Thoracic aorta (tissue), 2 donors: Measurements from ENCODE around the gene OR7G3. TPM values are rescaled to one million over a fixed set of nuclear protein-coding genes. Genes with fewer than 3 reads are reported as not detected.

Experiments used
- ATAC-seq: fragments of 150-250 bp; one replicate; pipeline ENCODE4 v1.8.0; 2017; ENCODE audit warnings: low read depth; ENCODE audit not compliant: insufficient number of reproducible peaks, low FRiP score
- DNase-seq: peaks from one replicate; pipeline ENCODE4 v3.0.0-alpha.2; 2020; ENCODE audit warnings: low spot score
- H3K27ac ChIP-seq, 2 donors: fragments of 200-600 bp; sonication (generic); 1 replicate in 1 of 2; 2 replicates in 1 of 2; pipeline ENCODE4 v1.5.1; 2016; ENCODE audit warnings: mild to moderate bottlenecking in 2 of 2, moderate library complexity in 2 of 2
- H3K27me3 ChIP-seq: fragments of 200-600 bp; sonication (generic); replicated peaks from 2 replicates; pipeline ENCODE4 v1.6.0; 2016; ENCODE audit warnings: mild to moderate bottlenecking; ENCODE audit not compliant: insufficient read depth
- H3K36me3 ChIP-seq: fragments of 200-600 bp; sonication (generic); one replicate; pipeline ENCODE4 v1.5.1; 2016
- H3K4me1 ChIP-seq, 2 donors: fragments of 200-600 bp; sonication (generic); 1 replicate in 1 of 2; 2 replicates in 1 of 2; pipeline versions ENCODE4 v1.5.1 to v1.6.0; 2016; ENCODE audit warnings: low read depth in 2 of 2, mild to moderate bottlenecking in 1 of 2; ENCODE audit not compliant: control insufficient read depth in 1 of 2
- H3K4me3 ChIP-seq: fragments of 200-600 bp; sonication (generic); 2 replicates; pipeline ENCODE4 v1.5.1; 2016; ENCODE audit warnings: mild to moderate bottlenecking
- H3K9me3 ChIP-seq: fragments of 200-600 bp; sonication (generic); 2 replicates; pipeline ENCODE4 v1.5.1; 2016
- CTCF ChIP-seq: fragments of 200-600 bp; sonication (generic); IDR thresholded peaks from one replicate; pipeline ENCODE4 v1.5.1; 2019; ENCODE audit warnings: antibody characterized with exemption
- total RNA-seq, 2 donors: library from RNA; depleted of rRNA; stranded (reverse); fragments of >200 nt; gene quantifications; one replicate each; pipeline versions ENCODE4 v1.1.0 to v1.2.3, GENCODE V29; 2016

Gene OR7G3
- total RNA-seq, 2 donors from 2014 or later, result not detected

- Histone ChIP-seq H3K4me1 (no peaks in the 10 kb centered on the region), H3K9me3 (peaks cover 20% of the 10 kb centered on the region), H3K27me3 (no peaks in the 10 kb centered on the region), H3K4me3 (no peak overlapping the region), H3K27ac (no peak overlapping the region), H3K36me3 (peaks cover 78% of the 10 kb centered on the region)
- DNase-seq, result no peak
- no peak for TF ChIP-seq CTCF
- ATAC-seq, result no peak
Measured at GRCh38 chr19:9161427-9161826, 34.7 kb upstream of the OR7G3 start.

- Histone ChIP-seq H3K27me3 (no peaks in the 10 kb centered on the region), H3K27ac (no peak overlapping the region), H3K36me3 (peaks cover 86% of the 10 kb centered on the region), H3K4me1 (no peaks in the 10 kb centered on the region), H3K9me3 (peaks cover 25% of the 10 kb centered on the region), H3K4me3 (no peak overlapping the region)
- DNase-seq (no peak), ATAC-seq (no peak)
- TF ChIP-seq CTCF, result no peak
Measured at GRCh38 chr19:9159891-9160290, 33.1 kb upstream of the OR7G3 start.

GRCh38 chr19:9156304-9156703, 29.6 kb upstream of the OR7G3 start:
- H3K4me3 ChIP-seq, result no peak overlapping the region
- peaks cover 71% of the 10 kb centered on the region for H3K36me3 ChIP-seq
- no peaks in the 10 kb centered on the region for H3K4me1 ChIP-seq
- ATAC-seq (no peak), DNase-seq (no peak)
- TF ChIP-seq CTCF, result no peak
- H3K27ac ChIP-seq, result no peak overlapping the region
- no peaks in the 10 kb centered on the region for H3K27me3 ChIP-seq
- H3K9me3 ChIP-seq, result peaks cover 45% of the 10 kb centered on the region

- H3K27me3 ChIP-seq, result no peaks in the 10 kb centered on the region
- no peaks in the 10 kb centered on the region for H3K4me1 ChIP-seq
- H3K36me3 ChIP-seq, result peaks cover 64% of the 10 kb centered on the region
- H3K4me3 ChIP-seq, result no peak overlapping the region
- H3K9me3 ChIP-seq, result peaks cover 43% of the 10 kb centered on the region
- H3K27ac ChIP-seq, result no peak overlapping the region
- DNase-seq, result no peak
- no peak for TF ChIP-seq CTCF
- no peak for ATAC-seq
Measured at GRCh38 chr19:9155591-9155990, 28.8 kb upstream of the OR7G3 start.

- Histone ChIP-seq H3K4me3 (no peak overlapping the region), H3K27me3 (no peaks in the 10 kb centered on the region), H3K36me3 (peaks cover 32% of the 10 kb centered on the region), H3K4me1 (no peaks in the 10 kb centered on the region), H3K9me3 (peaks cover 32% of the 10 kb centered on the region), H3K27ac (no peak overlapping the region)
- ATAC-seq (no peak), DNase-seq (no peak)
- TF ChIP-seq CTCF, result no peak
Measured at GRCh38 chr19:9151367-9151766, 24.6 kb upstream of the OR7G3 start.
